ENCODE measurements around the gene PHF5A.
A peak's percentile ranks its signal among the peaks of the same experiment; 100 is the strongest.
"Not testable (repeated sequence)": the region's sequence is repeated elsewhere in the genome, so short reads cannot be mapped to it uniquely, and the experiment has no call there.

Gene PHF5A

DNA sequence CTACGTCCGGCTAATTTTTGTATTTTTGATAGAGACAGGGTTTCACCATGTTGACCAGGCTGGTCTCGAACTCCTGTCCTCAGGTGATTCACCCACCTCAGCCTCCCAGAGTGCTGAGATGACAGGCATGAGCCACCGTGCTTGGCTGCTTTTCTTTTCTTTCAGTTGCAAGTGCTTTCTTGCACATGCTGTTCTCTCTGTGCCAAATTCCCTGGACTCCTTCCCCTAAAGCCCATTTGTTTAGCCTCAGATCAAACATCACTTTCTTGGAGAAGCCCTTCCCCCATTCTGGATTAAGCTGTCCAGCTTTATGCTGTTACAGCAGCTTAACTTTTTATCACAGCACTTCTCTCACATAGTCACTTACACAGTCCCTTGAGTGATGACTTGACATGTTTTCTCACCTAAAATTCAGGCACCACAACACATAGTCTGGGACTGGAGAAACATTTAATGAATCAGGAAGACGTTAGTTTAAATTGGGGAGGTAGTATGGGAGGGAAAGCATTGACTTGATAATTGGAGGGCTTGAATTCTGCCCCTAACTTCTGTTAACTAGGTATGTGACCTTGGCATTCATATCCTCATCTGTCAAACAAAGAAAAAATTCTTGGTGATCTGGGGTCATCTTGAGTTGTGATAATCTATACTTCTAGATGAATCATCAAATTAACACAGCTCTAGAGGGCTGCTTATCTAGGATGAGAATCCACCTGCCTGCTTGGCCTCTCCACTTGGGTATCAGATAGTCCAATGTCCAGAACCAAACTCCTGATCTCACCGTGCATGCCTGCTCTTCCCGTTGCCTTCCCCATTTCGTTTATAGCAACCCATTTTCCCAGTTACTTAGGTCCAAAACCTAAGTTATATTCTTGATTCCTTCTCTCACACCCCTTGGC lies 18.8 kb upstream of the PHF5A start:
- DNase-seq: no peak

DNA sequence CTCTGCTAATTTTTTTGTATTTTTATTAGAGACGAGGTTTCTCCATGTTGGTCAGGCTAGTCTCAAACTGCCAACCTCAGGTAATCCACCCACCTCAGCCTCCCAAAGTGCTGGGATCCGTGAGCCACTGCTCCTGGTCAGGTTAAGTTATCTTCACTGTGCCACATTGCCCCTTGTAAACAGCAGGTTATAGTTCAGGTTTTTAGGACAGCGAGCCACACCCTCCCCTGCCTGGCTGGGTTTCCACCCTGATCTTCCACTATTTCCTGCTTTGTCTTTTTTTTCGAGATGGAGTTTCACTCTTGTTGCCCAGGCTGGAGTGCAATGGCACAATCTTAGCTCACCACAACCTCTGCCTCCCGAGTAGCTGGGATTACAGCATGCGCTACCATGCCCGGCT lies 16.5 kb upstream of the PHF5A start:
- DNase-seq: no peak

DNA sequence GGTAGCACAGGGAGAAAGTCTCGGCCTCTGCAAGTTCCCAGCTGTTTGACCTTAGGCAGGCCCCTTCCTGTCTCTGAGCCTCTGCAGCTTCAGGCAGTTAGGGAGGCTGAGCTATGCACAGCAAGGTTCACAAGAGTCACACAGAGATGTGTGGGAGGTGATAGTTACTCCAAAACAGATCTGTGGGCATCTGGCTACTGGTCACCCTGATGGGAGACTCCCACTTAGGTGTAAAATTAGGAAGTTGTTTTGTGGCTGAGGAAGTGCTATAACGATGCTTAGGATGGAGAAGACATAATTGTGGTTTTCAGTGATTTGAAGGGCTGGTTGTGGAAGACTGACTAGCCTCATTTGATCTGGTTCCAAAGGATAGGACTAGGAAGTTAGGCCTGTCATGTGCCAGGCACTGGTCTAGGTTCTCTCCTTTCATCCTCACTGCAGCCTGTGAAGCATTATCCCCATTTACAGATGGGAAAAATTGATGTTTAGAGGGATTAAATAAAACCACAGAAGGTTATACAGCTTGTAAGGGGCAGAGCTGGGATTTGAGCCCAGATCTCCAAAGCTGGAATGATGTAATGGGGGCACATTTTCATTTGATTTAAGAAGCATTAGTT lies 13.9 kb upstream of the PHF5A start:
- DNase-seq: no peak

DNA sequence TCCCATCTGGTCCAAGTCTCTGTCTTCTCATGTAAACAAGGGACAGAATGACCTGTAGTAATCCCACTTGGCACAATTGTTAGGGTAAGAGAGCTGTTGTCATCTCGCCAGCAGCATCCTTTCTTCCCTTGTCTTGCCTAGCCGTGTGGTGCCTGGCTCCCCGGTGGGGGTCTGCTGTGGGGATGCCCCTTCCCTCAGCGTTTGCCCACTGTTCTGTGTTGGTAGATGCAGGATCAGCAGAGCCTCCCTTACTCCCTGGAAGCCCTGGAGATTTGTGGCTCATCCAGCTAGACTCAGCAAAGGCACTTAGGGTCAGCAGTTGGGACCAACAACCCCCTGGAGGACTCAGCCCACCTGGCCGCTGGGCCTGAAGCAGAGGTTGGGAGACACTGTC lies 13.4 kb upstream of the PHF5A start:
- no peak for DNase-seq

DNA sequence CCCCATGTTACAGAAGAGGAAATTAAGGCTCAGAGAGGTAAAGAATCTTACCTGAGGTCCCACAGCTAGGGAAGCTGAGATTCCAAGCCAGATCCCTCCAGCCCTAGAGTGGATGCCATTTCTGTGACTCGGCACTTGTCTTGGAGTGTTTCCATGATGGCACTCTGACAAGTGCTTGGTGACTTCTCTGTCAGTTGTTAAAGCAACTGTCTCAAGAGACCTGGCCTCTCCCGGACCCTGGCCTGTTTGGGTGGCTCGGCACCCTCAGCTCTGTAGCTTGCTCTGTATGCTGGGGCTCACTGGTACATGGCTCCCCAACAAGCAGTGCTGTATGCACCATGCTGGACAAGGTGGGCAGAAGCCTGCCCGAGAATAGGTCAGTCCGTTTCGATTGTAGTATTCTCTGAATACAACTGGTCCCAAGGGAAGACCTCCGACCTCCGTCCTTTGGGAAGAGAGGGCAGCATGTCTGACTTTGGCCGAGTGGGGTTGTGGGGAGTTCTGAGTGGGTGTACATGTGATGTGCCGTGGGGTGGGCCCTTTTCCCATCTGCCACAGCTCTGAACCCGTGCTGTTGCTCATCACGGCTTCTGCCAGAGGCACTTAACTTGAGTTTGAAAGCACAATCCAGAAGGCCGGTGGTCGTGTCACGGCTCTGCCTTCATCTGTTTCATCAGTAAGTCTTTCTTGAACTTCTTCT lies 12.8 kb upstream of the PHF5A start:
- DNase-seq: no peak

DNA sequence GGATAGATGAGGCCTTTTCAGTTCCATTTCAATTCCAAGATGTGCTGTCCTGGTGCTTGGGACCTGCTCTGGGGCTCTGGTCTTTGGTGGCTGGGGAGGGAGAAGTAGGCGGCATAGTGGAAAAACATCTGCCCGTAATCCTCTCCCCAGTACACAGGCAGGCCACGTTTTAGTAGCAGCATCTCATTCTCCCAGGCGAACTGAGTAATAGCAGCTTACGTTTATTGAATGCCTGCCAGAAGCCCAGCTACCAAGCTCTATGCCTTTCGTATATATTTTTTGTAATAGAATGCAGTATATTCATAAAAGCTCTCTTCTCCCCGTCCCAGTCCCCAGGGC lies 11.9 kb upstream of the PHF5A start:
- no peak for DNase-seq

DNA sequence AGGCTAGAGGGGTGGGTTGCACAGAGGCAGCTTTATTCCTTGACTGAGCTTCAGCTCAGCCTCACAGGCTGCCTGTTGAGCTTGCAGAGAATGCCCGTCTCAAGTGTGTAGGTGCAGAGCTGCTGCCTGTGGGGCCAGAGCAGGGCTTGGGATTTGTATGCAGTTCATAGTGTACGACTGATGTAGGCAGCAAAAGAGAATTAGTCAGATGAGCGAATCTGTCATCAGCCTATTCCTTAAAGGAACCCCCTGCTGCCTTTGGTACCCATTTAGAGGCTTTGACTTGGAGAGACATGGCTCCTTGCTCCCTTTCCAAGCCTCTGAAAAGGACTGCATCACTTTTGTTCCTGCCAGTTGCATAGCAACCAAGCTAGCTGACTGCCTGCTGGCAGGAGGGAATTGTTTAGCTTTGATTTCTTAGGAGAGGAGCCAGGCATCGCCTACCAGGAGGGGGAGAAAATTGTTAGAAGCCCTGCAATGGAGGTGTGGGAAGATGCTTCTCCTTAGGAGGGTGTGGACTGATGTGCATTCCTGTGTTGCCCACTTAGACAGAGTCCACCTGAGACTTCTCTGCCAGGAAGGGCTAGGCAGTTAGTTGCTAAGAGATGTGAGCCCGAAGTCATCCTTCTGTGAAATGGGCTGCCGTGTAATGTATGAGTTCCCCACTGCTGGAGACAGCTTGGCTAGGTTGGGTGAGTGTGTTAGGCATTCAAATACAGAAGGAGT lies 11.3 kb upstream of the PHF5A start:
- DNase-seq: no peak

DNA sequence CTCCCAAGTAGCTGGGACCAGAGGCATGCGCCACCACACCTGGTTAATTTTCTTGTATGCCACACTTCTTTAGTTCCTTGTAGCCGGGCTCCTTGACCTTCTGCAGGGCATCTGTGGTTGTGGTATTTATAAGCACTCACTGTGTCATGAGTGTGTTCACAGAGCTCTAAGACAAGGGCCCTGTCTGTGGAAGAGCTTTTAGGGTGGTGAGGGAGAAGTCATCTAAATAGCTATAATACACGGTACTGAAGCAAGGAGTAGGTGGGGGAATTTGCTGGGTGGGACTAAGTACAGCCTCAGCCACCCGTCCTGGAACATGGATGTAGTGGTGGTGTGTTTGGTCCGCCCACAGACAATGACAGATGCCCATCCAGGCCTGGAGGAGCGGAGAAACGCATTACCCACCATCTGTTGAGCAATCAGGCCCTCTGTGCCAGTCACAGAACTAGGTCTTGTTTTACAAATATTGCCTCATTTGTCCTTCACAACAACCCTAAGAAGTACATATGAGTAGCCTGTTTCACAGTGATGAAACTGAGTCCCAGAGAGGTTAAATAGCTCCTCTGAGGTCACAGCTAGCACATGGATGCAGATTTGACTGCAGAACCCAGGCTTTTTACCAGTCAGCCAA lies 10.5 kb upstream of the PHF5A start:
- DNase-seq: no peak

DNA sequence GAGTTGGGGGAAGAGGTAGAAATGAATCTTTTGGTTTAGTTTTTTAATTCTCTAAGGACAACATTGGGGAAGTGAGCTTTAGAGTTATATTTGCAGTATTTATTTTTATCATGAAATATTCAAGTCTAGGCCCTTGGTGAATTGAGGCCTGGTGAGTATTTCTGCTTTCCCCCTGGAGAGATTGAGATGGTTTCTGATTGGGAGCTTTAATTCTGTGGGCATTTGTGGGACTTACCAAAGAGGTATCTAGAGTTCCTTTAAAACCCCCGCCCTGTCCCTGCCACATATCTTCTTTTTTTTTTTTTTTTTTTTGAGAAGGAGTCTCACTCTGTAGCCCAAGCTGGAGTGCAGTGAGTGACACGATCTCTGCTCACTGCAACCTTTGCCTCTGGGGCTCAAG lies 10.0 kb upstream of the PHF5A start:
- DNase-seq: no peak

DNA sequence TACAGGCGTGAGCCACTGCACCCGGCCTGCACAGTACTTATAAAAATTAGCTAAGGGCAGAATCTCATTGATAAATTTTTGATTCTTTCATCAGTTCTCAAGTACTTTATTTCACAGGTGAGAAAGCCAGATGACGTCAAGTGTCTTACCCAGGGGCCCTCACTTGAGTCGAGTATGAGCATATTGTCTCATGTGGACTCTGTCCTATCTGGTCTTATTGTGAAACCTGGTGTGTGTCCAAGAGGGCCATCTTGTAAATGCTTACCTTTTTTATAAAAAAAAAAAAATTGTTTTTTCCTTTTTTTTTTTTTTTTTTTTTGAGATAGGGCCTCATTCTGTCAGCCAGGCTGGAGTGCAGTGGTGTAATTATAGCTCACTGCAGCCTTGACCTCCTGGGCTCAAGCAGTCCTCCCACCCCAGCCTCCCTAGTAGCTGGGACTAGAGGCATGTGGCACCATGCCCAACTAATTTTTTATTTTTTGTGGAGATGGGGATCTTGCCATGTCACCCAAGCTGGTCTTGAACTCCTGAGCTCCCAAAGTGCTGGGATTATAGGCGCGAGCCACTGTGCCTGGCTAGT lies 6.5 kb upstream of the PHF5A start:
- no peak for DNase-seq

DNA sequence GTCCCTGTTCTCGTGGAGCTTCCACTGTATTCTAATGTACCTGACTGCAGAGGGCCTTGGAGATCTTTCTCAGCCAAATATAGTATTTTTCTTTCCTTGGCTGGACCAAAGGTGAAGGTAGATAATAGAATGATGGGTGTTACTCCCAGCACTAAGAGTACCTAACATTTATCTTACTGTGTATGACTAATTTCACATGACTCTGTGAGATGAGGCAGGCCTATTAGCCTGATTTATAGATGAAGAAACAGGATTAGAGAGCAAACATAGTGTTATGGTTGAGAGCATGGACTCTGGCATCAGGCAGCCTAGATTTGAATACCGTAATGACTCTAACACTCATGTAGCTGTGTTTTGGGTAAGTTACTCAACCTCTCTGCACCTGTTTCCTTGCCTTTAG lies 3.1 kb upstream of the PHF5A start:
- DNase-seq: no peak

DNA sequence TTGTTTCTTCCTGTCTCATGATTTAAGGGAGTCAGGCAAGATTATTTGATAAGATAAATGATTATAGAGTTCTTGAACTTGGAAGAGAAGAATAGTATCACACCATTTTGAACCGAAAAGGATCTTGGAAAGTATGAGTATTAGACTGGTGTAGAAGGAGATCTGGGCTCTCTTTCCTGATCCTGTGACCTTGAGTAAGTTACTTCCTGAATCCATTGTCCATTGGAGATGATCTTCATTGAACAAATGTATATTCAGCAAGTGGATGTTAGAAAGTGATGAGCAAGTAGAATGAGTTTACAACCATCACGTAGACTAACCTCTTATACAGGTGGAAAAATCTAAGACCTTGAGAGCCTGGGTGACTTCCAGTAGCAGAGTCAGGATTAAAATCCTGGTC lies 2.4 kb upstream of the PHF5A start:
- no peak for DNase-seq

DNA sequence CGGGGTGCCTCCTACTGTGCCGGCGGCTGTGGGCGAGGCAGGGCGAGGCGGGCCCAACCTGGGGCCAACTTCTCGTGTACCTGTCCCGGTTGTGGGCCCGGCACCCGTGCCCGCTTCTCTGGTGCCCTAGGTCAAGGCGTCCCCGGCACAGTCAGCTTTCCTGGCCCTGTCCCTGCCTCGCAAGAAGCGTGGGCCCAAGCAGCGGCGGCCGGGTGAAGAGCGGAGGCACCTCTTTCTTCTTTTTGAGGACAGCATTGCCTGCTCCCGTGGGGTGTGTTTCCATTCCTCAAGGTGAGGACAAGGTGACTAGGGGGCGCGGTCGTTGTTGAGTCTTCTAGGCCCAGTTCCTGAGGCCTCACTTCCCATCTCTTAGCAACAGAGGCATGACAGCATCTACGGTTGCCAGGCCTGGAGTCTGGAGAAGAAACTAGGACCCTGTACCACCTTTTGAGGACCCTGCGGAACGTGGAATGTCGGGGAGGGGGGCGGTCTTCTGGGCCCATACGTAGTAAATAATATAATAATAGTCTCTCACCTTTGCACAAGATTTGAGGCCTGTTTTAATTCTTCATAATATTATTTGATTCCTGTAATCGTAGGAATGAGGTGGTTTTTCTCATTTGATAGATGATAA lies 843 bp upstream of the PHF5A start:
- DNase-seq: no peak

DNA sequence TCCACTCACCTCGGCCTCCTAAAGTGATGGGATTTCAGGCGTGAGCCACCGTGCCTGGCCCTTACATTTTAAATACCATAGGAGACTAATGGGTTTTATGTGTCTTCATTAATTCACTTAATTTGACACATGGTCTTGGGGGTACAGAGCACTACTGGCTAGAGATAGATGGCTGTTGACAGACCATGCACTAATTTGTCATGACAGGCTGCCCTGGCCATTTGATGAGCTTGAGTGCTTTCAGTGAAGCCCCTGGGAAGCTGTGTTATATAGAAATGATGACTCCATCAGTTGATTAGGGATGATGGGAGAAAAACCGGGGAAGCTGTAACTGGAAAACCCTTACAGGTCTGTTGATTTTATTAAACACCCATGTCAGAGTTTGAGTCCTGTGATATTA lies 6.6 kb downstream of the PHF5A start:
- DNase-seq: no peak

DNA sequence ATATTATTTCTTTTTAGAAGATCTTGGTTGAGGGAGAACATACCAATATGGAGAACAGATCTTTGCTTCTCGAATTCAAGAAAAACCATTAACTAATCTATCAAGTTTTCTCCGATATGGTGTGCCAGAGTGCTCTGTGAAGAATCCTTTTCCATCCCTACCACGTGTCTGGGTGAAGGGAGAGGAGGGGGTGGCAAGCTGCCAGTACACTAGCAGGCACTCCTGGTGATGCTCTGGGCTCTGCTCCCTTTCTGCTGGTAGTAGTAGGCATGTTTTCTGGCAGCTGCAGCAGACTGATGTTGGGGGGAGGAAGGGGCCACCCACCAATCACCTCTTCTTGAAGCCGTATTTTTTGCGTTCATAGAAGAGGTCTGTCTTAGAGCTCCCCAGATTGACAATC lies 8.4 kb downstream of the PHF5A start:
- not testable (repeated sequence) for DNase-seq

DNA sequence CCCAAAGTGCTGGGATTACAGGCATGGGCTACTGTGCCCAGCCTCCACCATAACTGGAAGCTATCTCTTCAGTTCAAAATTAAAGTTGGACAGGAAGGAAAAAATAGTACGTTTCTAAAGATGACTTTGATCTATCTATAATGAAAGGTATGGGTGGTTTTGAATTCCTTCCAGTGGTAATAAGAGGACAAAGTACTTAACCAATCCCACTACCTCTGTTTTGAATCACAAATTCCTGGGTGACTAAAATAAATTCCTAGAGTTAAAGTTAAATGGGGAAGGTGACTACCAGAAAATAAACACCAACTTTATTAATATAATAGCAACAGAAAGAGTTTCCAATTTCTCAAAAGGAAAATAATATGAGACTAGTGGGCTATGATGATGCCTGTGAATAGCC lies 9.1 kb downstream of the PHF5A start:
- no peak for DNase-seq

DNA sequence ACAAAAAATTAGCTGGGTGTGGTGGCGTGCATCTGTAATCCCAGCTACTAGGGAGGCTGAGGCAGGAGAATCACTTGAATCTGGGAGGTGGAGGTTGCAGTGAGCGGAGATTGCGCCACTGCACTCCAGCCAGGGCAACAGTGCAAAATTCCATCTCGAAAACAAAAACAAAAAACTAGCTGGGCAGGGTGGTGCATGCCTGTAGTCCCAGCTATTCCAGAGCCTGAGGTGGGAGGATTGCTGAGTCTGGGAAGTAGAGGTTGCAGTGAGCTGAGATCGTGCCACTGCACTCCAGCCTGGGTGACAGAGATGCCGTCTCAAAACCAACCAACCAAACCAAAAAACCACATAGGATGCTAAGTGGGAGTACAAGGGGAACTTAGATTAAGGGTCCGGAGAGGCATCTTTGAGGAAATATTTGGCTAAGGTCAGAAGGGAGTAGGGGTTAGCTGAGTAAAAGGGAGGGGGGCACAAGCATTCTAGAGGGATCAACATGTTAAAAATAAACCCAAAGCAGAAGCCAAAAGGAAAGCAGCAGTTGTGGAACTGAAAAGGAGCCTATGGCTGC lies 10.2 kb downstream of the PHF5A start:
- no peak for DNase-seq

DNA sequence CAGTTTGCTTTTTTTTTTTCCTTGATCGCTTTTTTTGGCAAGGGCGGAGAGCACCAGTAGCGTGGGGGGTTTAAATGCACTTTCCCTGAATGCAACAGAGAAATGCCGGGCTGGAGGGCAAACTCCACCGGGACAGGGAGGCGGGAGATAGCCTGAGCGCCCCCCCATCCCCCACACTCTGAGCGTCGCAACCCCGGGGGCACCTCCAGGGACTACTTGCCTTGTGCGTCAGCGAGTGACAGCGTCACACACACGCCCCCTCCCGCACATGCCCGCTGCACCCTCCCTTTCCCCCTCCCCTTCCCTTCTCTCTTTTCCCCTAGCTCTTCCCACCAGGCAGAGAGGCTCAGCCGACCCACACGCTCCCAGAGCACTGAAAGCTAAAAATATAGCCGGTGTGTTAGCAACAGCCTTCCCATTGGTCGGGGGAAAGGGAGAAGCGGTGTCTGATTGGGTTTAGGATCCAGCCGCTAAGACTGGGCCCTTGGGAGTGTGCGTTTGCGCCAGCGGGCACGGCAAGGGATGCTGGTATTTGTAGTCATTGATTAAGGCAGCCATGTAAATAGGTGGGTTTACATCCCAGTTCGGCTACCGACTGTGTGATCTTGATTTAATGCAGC lies 20.2 kb downstream of the PHF5A start:
- DNase-seq: peak; percentile 92

DNA sequence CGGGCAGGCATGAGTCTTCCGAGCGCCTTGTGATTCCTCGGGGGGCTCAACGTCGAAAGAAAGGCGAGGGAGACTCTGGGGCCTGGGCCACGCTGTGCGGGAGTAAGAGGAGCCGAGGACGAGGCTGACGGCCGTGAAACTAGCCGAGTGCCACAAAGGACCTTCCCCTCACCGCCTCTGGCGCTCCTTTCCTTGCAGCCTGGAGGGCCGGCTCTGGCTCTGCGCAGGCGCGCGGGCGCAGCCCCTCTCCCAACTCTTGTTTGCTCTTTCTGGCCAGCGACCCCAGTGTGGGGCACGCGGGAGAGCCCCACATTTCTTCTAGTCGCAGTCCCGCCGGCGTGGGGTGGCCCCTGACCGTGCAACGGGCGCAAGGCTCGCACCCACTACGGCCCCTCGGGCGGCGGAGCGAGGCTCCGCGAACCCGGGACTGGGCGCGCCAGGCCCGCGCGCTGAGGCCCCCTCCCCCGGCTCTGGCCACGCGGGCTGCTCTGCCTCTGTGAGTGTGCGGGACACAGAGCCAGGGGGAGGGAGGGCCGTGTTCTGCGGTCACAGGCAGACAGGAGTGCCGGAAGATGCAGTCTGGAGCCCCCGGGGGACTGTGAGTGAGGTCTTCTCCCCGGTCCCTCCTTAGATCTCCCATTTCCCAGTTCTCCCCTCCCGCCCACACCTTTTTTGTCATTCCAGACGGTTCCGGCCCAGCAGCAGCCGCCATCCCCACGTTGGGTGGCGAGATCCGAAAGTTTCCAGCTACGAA lies 20.9 kb downstream of the PHF5A start:
- DNase-seq: peak; percentile 69

DNA sequence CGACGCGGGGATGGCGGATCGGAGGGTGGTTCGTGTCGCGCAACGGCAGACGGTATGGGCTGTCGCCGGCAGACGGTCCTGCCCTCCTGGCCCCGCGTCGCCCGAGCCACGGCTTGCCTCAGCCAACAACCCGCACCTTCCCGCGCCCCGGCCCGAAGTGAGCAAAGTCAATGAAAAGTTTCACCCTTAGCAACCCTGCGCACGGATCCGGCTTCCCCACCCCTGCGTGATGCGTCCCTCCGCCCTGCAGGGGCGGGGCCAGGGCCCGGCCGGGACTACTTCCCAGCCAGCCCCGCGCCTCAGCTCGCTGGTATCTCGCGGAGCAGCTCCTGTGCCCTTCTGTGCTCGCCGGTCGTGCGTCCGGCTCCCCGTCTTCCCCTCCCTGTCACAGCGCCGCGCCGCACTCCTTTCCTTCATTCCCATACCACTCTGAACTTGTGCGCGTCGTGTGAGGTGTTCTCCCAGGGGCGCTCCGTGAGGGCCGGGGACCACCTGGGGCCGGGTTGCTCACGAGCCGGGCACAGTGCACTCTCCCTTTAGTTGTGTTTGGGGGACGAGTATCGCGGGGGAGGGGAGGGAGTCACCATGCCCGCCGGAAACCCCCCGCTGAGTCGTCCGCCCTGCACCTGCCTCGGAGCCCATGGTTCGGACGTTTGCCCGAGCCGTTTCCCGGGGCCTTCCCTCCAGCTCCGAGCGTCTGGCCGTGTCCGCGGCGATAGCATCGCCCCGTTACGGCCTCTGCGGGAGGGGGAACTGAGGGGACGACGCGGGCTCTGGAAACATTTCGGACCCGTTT lies 21.7 kb downstream of the PHF5A start, which contains the start of gene TOB2:
Gene TOB2 (minus strand): TSS at position 163 of the 796 bp plus-strand sequence. CDS start 9,456 bp downstream, outside the sequence.
- DNase-seq: peak; percentile 95

All from CD4-positive, alpha-beta T cell treated with Interleukin-6 for 4 hours (primary cell).